RWPE2 (cell line): ENCODE results near the gene CCDC124.

Experiments used
- ATAC-seq: fragments of 200-7000 bp; cut with Tn5 transposase; 3 replicates; pipeline ENCODE4 v1.9.1; 2021; ENCODE audit warnings: low read depth
- DNase-seq: peaks from one replicate; pipeline ENCODE4 v3.0.0-alpha.2; 2020; ENCODE audit warnings: low spot score
- H3K27ac ChIP-seq: fragments of 450-650 bp; 2 replicates; pipeline ENCODE4 v1.5.1; 2017; ENCODE audit warnings: mild to moderate bottlenecking; ENCODE audit not compliant: poor library complexity, severe bottlenecking
- H3K27me3 ChIP-seq: fragments of 250-450 bp; sonication (Bioruptor Pico); 2 replicates; pipeline ENCODE4 v1.5.1; 2021; ENCODE audit warnings: mild to moderate bottlenecking, moderate library complexity; ENCODE audit not compliant: insufficient read depth, poor library complexity, severe bottlenecking
- H3K36me3 ChIP-seq: fragments of 250-450 bp; sonication (Bioruptor Pico); 2 replicates; pipeline ENCODE4 v1.5.1; 2020; ENCODE audit warnings: low read depth, mild to moderate bottlenecking, moderate library complexity
- H3K4me1 ChIP-seq: fragments of 250-450 bp; sonication (Bioruptor Pico); 2 replicates; pipeline ENCODE4 v1.5.1; 2021; ENCODE audit warnings: mild to moderate bottlenecking, moderate library complexity; ENCODE audit not compliant: insufficient read depth, poor library complexity, severe bottlenecking
- H3K4me3 ChIP-seq: fragments of 250-450 bp; sonication (Bioruptor Pico); 2 replicates; pipeline ENCODE4 v1.5.1; 2021; ENCODE audit warnings: mild to moderate bottlenecking, moderate library complexity; ENCODE audit not compliant: severe bottlenecking
- H3K9me3 ChIP-seq: fragments of 250-450 bp; sonication (Bioruptor Pico); 2 replicates; pipeline ENCODE4 v1.5.1; 2021; ENCODE audit warnings: mild to moderate bottlenecking, moderate library complexity; ENCODE audit not compliant: severe bottlenecking
- TF ChIP-seq, protein P1 (sequence below): fragments of 450-650 bp; IDR thresholded peaks from one replicate; pipeline ENCODE4 v1.5.1; 2017; ENCODE audit warnings: mild to moderate bottlenecking, moderate library complexity; ENCODE audit not compliant: poor library complexity, severe bottlenecking

Gene CCDC124

DNA sequence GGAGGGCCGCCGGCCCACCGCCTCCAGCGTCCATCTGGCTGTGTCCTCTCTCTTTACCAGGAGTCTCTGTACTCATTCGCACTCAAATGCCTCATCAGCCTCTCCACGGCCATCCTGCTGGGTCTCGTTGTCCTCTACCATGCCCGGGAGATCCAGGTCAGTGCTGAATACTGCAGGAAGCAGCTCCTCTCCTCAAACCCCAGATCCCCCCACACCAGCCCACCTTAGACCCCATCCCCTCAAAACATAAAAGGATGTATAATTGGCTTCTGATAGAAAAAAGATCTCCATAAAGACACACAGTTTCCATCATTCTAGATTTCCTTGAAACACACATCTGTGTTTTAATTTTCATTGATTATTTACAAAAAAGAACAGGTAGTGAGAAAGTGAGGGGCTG is 42.2 kb downstream of the CCDC124 start:
- DNase-seq (no peak), ATAC-seq (no peak)
- no peaks in the 10 kb centered on the region for H3K9me3 ChIP-seq
- H3K4me3 ChIP-seq, result no peak overlapping the region
- no peaks in the 10 kb centered on the region for H3K36me3 ChIP-seq
- TF ChIP-seq, protein P1, sequence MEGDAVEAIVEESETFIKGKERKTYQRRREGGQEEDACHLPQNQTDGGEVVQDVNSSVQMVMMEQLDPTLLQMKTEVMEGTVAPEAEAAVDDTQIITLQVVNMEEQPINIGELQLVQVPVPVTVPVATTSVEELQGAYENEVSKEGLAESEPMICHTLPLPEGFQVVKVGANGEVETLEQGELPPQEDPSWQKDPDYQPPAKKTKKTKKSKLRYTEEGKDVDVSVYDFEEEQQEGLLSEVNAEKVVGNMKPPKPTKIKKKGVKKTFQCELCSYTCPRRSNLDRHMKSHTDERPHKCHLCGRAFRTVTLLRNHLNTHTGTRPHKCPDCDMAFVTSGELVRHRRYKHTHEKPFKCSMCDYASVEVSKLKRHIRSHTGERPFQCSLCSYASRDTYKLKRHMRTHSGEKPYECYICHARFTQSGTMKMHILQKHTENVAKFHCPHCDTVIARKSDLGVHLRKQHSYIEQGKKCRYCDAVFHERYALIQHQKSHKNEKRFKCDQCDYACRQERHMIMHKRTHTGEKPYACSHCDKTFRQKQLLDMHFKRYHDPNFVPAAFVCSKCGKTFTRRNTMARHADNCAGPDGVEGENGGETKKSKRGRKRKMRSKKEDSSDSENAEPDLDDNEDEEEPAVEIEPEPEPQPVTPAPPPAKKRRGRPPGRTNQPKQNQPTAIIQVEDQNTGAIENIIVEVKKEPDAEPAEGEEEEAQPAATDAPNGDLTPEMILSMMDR, result no peak
- H3K27ac ChIP-seq, result no peak overlapping the region
- H3K27me3 ChIP-seq, result no peaks in the 10 kb centered on the region
- H3K4me1 ChIP-seq, result no peaks in the 10 kb centered on the region

DNA sequence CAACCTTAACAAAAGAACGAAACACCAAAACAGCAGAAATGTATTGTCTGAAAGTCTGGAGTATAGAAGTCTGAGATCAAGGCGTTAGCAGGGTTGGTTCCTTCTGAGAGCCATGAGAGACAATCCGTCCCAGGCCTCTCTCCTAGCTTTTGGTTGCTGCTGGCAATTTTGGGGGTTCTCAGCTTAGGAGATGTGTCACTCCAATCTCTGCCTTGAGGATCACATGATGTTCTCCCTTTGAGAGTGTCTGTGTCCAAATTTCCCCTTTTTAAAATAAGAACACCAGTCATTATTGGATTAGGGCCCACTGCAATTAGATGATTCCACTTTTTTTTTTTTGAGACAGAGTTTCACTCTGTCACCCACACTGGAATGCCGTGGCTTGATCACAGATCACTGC is 44.2 kb downstream of the CCDC124 start:
- TF ChIP-seq, protein P1, result no peak
- H3K27ac ChIP-seq, result no peak overlapping the region
- no peak overlapping the region for H3K4me3 ChIP-seq
- H3K9me3 ChIP-seq, result no peaks in the 10 kb centered on the region
- DNase-seq (no peak), ATAC-seq (no peak)
- H3K36me3 ChIP-seq, result no peaks in the 10 kb centered on the region
- H3K27me3 ChIP-seq, result no peaks in the 10 kb centered on the region
- H3K4me1 ChIP-seq, result no peaks in the 10 kb centered on the region

DNA sequence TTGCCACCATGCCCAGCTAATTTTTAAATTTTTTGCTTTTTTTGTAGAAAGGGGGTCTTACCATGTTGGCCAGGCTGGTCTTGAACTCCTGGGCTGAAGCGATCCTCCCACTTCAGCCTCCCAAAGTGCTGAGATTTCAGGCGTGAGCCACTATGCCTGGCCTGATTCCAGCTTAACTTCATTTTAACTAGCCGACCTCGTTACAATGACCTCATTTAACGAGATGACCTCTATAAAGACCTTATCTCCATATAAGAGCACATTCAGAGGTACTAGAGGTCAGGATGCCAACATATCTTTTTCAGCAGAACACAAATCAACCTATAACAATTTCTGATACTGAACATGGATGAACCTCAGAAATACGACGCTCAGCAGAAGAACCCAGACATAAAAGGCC is 44.7 kb downstream of the CCDC124 start:
- no peaks in the 10 kb centered on the region for H3K9me3 ChIP-seq
- TF ChIP-seq, protein P1, result no peak
- no peak overlapping the region for H3K27ac ChIP-seq
- H3K4me1 ChIP-seq, result no peaks in the 10 kb centered on the region
- no peaks in the 10 kb centered on the region for H3K36me3 ChIP-seq
- H3K4me3 ChIP-seq, result no peak overlapping the region
- DNase-seq (no peak), ATAC-seq (no peak)
- H3K27me3 ChIP-seq, result no peaks in the 10 kb centered on the region

DNA sequence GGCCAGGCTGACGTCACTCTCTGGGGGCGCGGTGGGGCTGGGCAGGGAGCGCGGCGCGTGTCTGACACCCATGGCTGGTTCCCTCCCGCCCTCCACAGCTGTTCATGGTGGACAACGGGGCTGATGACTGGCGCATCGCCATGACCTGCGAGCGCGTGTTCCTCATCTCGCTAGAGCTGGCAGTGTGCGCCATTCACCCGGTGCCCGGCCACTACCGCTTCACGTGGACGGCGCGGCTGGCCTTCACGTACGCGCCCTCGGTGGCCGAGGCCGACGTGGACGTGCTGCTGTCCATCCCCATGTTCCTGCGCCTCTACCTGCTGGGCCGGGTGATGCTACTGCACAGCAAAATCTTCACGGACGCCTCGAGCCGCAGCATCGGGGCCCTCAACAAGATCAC is 48.8 kb downstream of the CCDC124 start:
- Histone ChIP-seq H3K27me3 (no peaks in the 10 kb centered on the region), H3K36me3 (no peaks in the 10 kb centered on the region), H3K4me1 (no peaks in the 10 kb centered on the region), H3K4me3 (no peak overlapping the region), H3K9me3 (no peaks in the 10 kb centered on the region), H3K27ac (no peak overlapping the region)
- TF ChIP-seq, protein P1, result no peak
- DNase-seq (no peak), ATAC-seq (no peak)

DNA sequence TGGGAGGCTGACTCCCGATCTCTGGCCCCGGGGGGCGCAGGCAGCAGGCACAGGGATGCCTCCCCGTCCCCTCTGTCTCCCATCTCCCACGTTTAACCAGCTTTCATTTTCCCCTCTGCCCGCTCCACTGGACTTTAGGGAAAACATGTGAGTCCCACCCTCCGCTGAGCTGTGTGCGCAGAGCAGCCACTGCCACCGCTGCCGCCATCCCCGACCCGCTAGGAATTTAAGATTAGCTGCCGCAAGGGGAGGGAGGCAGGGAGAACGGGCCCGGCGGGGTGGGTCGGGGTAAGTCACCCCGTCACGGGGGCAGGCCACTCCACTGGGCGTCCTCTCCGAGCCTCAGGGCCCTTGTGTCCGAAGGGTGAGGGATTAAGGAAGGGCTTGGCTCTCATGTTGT is 49.6 kb downstream of the CCDC124 start:
- no peaks in the 10 kb centered on the region for H3K36me3 ChIP-seq
- no peak for DNase-seq
- H3K27ac ChIP-seq, result no peak overlapping the region
- no peaks in the 10 kb centered on the region for H3K27me3 ChIP-seq
- H3K9me3 ChIP-seq, result no peaks in the 10 kb centered on the region
- TF ChIP-seq, protein P1, result no peak
- H3K4me1 ChIP-seq, result no peaks in the 10 kb centered on the region
- H3K4me3 ChIP-seq, result no peak overlapping the region
- ATAC-seq, result no peak
